Parathyroid adenoma (tissue), 2 donors: ENCODE results near the gene ABHD17A.

Source experiments
- H2AFZ ChIP-seq: fragments of 300-600 bp; sonication (generic); one replicate; pipeline ENCODE4 v1.7.0; 2017; ENCODE audit warnings: antibody characterized with exemption, mild to moderate bottlenecking
- H3K27ac ChIP-seq: fragments of 300-600 bp; sonication (generic); one replicate; pipeline ENCODE4 v1.7.0; 2017
- H3K27me3 ChIP-seq: fragments of 300-600 bp; sonication (generic); one replicate; pipeline ENCODE4 v1.7.0; 2017; ENCODE audit warnings: low read length; ENCODE audit not compliant: control insufficient read depth, insufficient read depth
- H3K36me3 ChIP-seq: fragments of 300-600 bp; sonication (generic); one replicate; pipeline ENCODE4 v1.7.0; 2017; ENCODE audit warnings: low read length; ENCODE audit not compliant: control insufficient read depth, insufficient read depth
- H3K4me1 ChIP-seq: fragments of 300-600 bp; sonication (generic); one replicate; pipeline ENCODE4 v1.7.0; 2017; ENCODE audit warnings: control low read depth
- H3K4me2 ChIP-seq: fragments of 300-600 bp; sonication (generic); one replicate; pipeline ENCODE4 v1.7.0; 2017; ENCODE audit warnings: low read length
- H3K4me3 ChIP-seq: fragments of 300-600 bp; sonication (generic); one replicate; pipeline ENCODE4 v1.7.0; 2017; ENCODE audit warnings: low read depth, low read length
- H3K79me2 ChIP-seq: fragments of 300-600 bp; sonication (generic); one replicate; pipeline ENCODE4 v1.7.0; 2017; ENCODE audit warnings: control low read depth
- H3K9ac ChIP-seq: fragments of 300-600 bp; sonication (generic); one replicate; pipeline ENCODE4 v1.7.0; 2017; ENCODE audit warnings: mild to moderate bottlenecking
- H3K9me3 ChIP-seq: fragments of 300-600 bp; sonication (generic); one replicate; pipeline ENCODE4 v1.7.0; 2017; ENCODE audit warnings: low read length; ENCODE audit not compliant: control insufficient read depth
- TF ChIP-seq, protein P1 (sequence below): fragments of 300-600 bp; sonication (generic); IDR thresholded peaks from one replicate; pipeline ENCODE4 v1.7.0; 2017; ENCODE audit warnings: antibody characterized with exemption, mild to moderate bottlenecking
- donor health status: primary hyperparathyroidism.

ABHD17A gene

DNA sequence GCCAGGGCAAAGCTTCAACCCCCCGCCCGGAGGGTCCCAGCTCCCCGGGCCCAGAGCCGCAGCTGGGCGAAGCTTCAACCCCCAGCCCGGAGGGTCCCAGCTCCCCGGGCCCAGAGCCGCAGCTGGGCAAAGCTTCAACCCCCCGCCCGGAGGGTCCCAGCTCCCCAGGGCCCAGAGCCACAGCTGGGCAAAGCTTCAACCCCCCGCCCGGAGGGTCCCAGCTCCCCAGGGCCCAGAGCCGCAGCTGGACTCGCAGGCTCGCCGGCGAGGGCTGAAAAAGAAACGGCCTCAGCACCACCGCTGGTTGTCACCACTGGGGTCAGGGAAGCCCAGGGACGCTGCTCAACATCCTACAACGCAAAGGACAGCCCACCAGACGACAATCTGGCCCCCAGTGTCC lies 42.2 kb downstream of the ABHD17A start:
- no peak overlapping the region for H3K4me3 ChIP-seq
- H3K27me3 ChIP-seq, result no peaks in the 10 kb centered on the region
- peaks cover 16% of the 10 kb centered on the region for H3K4me1 ChIP-seq
- no peak overlapping the region for H2AFZ ChIP-seq
- H3K9ac ChIP-seq, result no peak overlapping the region
- TF ChIP-seq, protein P1, sequence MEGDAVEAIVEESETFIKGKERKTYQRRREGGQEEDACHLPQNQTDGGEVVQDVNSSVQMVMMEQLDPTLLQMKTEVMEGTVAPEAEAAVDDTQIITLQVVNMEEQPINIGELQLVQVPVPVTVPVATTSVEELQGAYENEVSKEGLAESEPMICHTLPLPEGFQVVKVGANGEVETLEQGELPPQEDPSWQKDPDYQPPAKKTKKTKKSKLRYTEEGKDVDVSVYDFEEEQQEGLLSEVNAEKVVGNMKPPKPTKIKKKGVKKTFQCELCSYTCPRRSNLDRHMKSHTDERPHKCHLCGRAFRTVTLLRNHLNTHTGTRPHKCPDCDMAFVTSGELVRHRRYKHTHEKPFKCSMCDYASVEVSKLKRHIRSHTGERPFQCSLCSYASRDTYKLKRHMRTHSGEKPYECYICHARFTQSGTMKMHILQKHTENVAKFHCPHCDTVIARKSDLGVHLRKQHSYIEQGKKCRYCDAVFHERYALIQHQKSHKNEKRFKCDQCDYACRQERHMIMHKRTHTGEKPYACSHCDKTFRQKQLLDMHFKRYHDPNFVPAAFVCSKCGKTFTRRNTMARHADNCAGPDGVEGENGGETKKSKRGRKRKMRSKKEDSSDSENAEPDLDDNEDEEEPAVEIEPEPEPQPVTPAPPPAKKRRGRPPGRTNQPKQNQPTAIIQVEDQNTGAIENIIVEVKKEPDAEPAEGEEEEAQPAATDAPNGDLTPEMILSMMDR, result no peak
- H3K9me3 ChIP-seq, result no peaks in the 10 kb centered on the region
- no peak overlapping the region for H3K4me2 ChIP-seq
- H3K36me3 ChIP-seq, result no peaks in the 10 kb centered on the region
- no peak overlapping the region for H3K27ac ChIP-seq
- H3K79me2 ChIP-seq, result peaks cover 86% of the 10 kb centered on the region

DNA sequence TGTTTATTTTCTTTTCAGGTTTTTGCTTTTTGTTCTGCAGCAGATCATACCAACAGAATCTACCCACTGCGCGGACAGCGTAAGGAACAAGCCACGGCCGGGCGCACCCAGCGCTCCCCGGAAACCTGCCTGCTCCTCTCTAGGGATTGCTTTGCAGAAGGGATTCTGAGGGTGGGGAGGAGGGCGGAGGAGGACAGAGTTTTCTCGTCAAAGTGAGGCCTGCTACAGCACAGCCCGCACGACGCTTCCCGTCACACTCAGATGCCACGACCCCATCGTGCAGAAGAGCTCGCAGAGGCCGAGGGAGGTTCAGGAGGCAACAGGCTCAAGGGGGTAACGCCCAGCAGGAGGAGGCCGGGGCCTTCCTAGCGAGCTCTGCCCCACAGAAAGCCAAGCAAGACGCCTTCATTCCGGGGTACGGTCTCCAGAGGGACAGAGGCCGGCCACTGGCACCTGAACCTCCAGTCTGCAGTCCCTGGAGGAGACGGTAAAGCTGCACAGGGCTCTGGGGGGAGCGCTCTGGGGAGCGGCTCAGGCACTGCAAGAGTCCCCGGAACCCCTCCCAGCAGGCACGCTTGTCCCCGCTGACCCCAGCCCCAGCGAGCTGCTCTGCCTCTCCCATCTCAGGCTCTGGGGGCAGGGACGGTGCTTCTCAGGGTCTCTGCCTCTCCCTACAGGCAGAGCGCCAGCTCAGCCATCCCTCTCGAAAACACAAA lies 43.9 kb downstream of the ABHD17A start:
- Histone ChIP-seq H3K4me2 (no peak overlapping the region), H3K4me1 (peaks cover 7% of the 10 kb centered on the region), H2AFZ (no peak overlapping the region), H3K27ac (no peak overlapping the region), H3K79me2 (peaks cover 83% of the 10 kb centered on the region), H3K27me3 (no peaks in the 10 kb centered on the region), H3K4me3 (no peak overlapping the region), H3K36me3 (no peaks in the 10 kb centered on the region), H3K9me3 (no peaks in the 10 kb centered on the region), H3K9ac (no peak overlapping the region)
- TF ChIP-seq, protein P1, result no peak

DNA sequence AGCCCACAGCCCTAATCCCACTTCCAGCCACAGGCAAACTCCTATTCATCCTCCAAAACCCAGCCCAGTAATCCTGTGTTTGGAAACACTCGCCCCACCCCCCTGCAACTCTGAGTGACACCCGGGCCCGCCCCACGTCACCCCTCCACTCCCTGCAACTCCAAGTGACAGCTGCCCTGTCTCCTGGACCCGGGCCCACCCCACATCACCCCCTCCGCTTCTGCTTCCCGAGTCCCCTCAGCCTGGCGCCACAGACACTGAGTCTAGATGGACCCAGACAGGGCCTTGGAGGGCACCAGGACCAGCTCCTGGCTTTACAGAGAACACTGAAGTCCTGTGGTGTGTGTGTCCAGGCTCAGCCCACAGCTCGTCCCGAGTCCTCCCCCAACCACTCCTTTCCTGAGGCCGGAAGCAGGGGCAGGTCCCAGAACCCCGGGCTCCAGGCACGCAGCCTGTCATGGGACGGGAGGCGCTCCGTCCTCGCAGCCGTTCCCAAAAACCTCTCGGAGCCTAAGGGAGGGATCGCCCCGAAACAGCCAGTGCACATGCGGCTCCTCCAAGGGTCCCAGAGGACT lies 44.7 kb downstream of the ABHD17A start:
- Histone ChIP-seq H3K27ac (no peak overlapping the region), H3K9me3 (no peaks in the 10 kb centered on the region), H2AFZ (no peak overlapping the region), H3K4me3 (no peak overlapping the region), H3K36me3 (no peaks in the 10 kb centered on the region), H3K79me2 (peaks cover 82% of the 10 kb centered on the region), H3K4me1 (peaks cover 1% of the 10 kb centered on the region), H3K27me3 (no peaks in the 10 kb centered on the region), H3K4me2 (no peak overlapping the region), H3K9ac (no peak overlapping the region)
- TF ChIP-seq, protein P1, result no peak

DNA sequence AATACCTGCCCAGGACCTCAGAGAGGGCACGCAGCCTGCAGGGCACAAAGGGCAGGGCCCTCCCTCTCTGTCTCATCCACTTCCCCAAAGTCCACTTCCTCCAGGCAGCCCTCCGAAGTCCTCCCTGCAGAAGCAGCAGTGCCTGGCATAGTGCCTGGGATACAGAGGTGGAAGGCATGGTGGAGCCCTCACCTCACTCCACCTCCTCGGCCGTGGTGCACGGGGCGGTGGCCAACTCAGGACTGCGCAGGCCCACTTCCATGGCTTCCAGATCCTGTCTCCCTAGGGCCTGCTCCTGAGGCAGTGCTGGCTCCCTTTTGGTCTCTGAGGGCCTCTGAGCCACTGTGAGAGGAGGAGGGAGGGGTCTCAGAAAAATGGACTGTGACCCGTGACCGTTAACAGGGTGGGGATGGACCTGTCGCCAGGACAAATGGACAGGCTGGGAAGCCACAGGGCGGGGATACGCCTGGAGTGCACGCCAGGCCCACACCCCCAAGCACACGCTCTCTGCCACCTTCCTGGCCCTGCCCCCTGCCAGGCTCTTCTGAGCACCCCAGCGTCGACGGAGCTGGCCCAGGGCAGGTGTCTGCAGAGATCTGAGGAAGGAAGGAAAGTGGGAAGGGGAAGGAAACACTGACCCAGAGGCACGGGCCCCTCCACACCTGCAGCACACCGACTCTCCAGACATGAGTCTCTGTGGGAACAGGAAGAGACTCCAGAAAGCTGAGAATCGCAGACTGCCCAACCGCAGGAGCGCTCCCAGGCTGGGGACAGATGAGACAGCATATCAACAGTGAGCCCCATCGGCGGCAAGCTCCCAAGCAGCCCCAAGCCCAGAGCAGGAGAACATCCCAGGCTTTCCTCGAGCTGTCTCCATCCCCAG lies 45.4 kb downstream of the ABHD17A start:
- H3K4me1 ChIP-seq, result no peaks in the 10 kb centered on the region
- H3K36me3 ChIP-seq, result no peaks in the 10 kb centered on the region
- H3K79me2 ChIP-seq, result peaks cover 80% of the 10 kb centered on the region
- no peak overlapping the region for H3K9ac ChIP-seq
- H3K27ac ChIP-seq, result no peak overlapping the region
- H3K9me3 ChIP-seq, result no peaks in the 10 kb centered on the region
- no peaks in the 10 kb centered on the region for H3K27me3 ChIP-seq
- H3K4me2 ChIP-seq, result no peak overlapping the region
- H2AFZ ChIP-seq, result no peak overlapping the region
- TF ChIP-seq, protein P1, result no peak
- no peak overlapping the region for H3K4me3 ChIP-seq
